ENCODE results near the gene CHD9.
"Not testable (repeated sequence)": the region's sequence is repeated elsewhere in the genome, so short reads cannot be mapped to it uniquely, and the experiment has no call there.

Gene CHD9

GRCh38 chr16:53129281-53130158 lies 74.7 kb downstream of the CHD9 start:
- no peak for DNase-seq (ENCODE audit: low read depth in 2 of 2)

- DNase-seq (ENCODE audit: low read depth in 2 of 2): peak; percentile 92
Observed at GRCh38 chr16:53130159-53131049, 75.6 kb downstream of the CHD9 start.

- DNase-seq (ENCODE audit: low read depth in 2 of 2): no peak
Observed at GRCh38 chr16:53131050-53131362, 76.2 kb downstream of the CHD9 start.

GRCh38 chr16:53131363-53132071 lies 76.7 kb downstream of the CHD9 start:
- peak; percentile 28 to 53 for DNase-seq (ENCODE audit: low read depth in 2 of 2)

- no peak for DNase-seq (ENCODE audit: low read depth in 2 of 2)
Observed at GRCh38 chr16:53132406-53132805, 77.6 kb downstream of the CHD9 start.

GRCh38 chr16:53135329-53135728 lies 80.5 kb downstream of the CHD9 start:
- no peak for DNase-seq (ENCODE audit: low read depth in 2 of 2)

GRCh38 chr16:53142823-53143568 lies 88.2 kb downstream of the CHD9 start:
- no peak for DNase-seq (ENCODE audit: low read depth in 2 of 2)

GRCh38 chr16:53147500-53148065 lies 92.8 kb downstream of the CHD9 start:
- no peak for DNase-seq (ENCODE audit: low read depth in 2 of 2)

GRCh38 chr16:53150769-53151168 lies 96.0 kb downstream of the CHD9 start:
- no peak for DNase-seq (ENCODE audit: low read depth in 2 of 2)

- no peak for DNase-seq (ENCODE audit: low read depth in 2 of 2)
Observed at GRCh38 chr16:53152329-53152728, 97.5 kb downstream of the CHD9 start.

GRCh38 chr16:53153130-53153529 lies 98.3 kb downstream of the CHD9 start:
- no peak for DNase-seq (ENCODE audit: low read depth in 2 of 2)

- no peak for DNase-seq (ENCODE audit: low read depth in 2 of 2)
Observed at GRCh38 chr16:53154513-53154912, 99.7 kb downstream of the CHD9 start.

- no peak for DNase-seq (ENCODE audit: low read depth in 2 of 2)
Observed at GRCh38 chr16:53156516-53156915, 101.7 kb downstream of the CHD9 start.

- DNase-seq (ENCODE audit: low read depth in 2 of 2): peak in 1 of 2 donors; percentile 25
Observed at GRCh38 chr16:53159781-53160436, 105.1 kb downstream of the CHD9 start.

GRCh38 chr16:53166099-53166498 lies 111.3 kb downstream of the CHD9 start:
- DNase-seq (ENCODE audit: low read depth in 2 of 2): no peak

- DNase-seq (ENCODE audit: low read depth in 2 of 2): no peak
Observed at GRCh38 chr16:53168744-53169143, 114.0 kb downstream of the CHD9 start.

GRCh38 chr16:53172517-53172916 lies 117.7 kb downstream of the CHD9 start:
- no peak for DNase-seq (ENCODE audit: low read depth in 2 of 2)

GRCh38 chr16:53175118-53175517 lies 120.3 kb downstream of the CHD9 start:
- no peak for DNase-seq (ENCODE audit: low read depth in 2 of 2)

- DNase-seq (ENCODE audit: low read depth in 2 of 2): no peak
Observed at GRCh38 chr16:53176434-53176833, 121.6 kb downstream of the CHD9 start.

GRCh38 chr16:53183442-53183841 lies 128.7 kb downstream of the CHD9 start:
- no peak for DNase-seq (ENCODE audit: low read depth in 2 of 2)

- not testable (repeated sequence) for DNase-seq (ENCODE audit: low read depth in 2 of 2)
Observed at GRCh38 chr16:53185741-53186140, 130.9 kb downstream of the CHD9 start.

Data from stimulated activated CD4-positive, alpha-beta T cell treated with anti-CD3 and anti-CD28 coated beads, Interleukin-1b, Interleukin-23, amount 100 ng/mL, for 4 hours (primary cell).